NB4 (cell line): ENCODE data around the gene RBPJL.

Experiments
- CTCF ChIP-seq: IDR thresholded peaks from one replicate; pipeline ENCODE4 v1.5.1; 2012; ENCODE audit warnings: low read depth, low read length
- MAX ChIP-seq: IDR thresholded peaks from 2 replicates; pipeline ENCODE4 v1.6.1; 2011; ENCODE audit warnings: low read depth, low read length
- MYC ChIP-seq: IDR thresholded peaks from 2 replicates; pipeline ENCODE4 v1.6.1; 2011; ENCODE audit warnings: low read depth, low read length
- POLR2A ChIP-seq: IDR thresholded peaks from 2 replicates; pipeline ENCODE4 v1.6.1; 2011; ENCODE audit warnings: mild to moderate bottlenecking; ENCODE audit not compliant: insufficient read length; ENCODE audit errors: extremely low read depth

GRCh38 chr20:45342855-45343531, 36.4 kb downstream of the RBPJL start:
- no peak for TF ChIP-seq CTCF
- TF ChIP-seq POLR2A, result no peak
- TF ChIP-seq MYC, result no peak
- no peak for TF ChIP-seq MAX
